ENCODE data around the gene CSMD2. TPM values are rescaled to one million over a fixed set of nuclear protein-coding genes. Genes with fewer than 3 reads are reported as not detected.
A peak's percentile ranks its signal among the peaks of the same experiment; 100 is the strongest.

Gene CSMD2
- total and polyA plus RNA-seq, 7 experiments from 2014 or later: 0.02 TPM; not detected in 6

DNA sequence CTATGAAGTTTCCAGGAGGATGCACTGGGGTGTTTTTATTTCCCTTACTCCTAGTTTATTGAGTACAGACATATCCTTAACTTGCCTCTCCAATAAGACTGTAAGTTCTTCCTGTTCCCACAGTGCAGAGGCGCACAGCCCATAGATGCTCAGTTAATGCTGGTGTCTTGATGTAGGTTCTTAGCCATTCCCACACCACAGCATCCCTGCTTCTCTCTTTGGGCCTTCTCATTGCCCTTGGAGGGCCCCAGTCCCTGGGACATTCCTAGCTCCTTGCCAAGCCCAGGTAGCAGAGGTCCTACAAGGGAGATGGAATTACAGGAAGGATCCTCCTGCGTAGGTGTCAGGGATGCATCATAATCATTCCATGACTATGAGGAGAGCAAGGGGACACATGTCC is 362.8 kb downstream of the CSMD2 start:
- no peak overlapping the region for H3K4me3 ChIP-seq (ENCODE audit: low read length)
- H3K27me3 ChIP-seq (ENCODE audit: control insufficient read depth in 2 of 2, insufficient read depth in 2 of 2, low read length in 2 of 2): no peaks in the 10 kb centered on the region
- H3K36me3 ChIP-seq (ENCODE audit: control insufficient read depth in 2 of 3, insufficient read depth in 3 of 3, low read length in 3 of 3): no peaks in the 10 kb centered on the region
- H3K4me1 ChIP-seq (ENCODE audit: control insufficient read depth in 2 of 2, insufficient read depth in 2 of 2, low read length in 2 of 2): no peaks in the 10 kb centered on the region
- Mint-ChIP-seq H3K27ac (no peak overlapping the region), H3K4me3 (no peak overlapping the region), H3K27me3 (peaks cover 4 to 14% (median 12%) of the 10 kb centered on the region in 5 donors), H3K4me1 (no peaks in the 10 kb centered on the region), H3K9me3 (peaks cover 1 to 35% (median 13%) of the 10 kb centered on the region in 11 donors), H3K36me3 (peaks cover 0 to 10% (median 0%) of the 10 kb centered on the region in 5 donors)
- ChIA-PET POLR2A (no interaction called here), CTCF (interaction anchor here (1.0 kb wide), 1 partner anchor 45 kb away, joined by 3 read pairs; no protein-coding TSS in a partner anchor)
- H3K27ac ChIP-seq (ENCODE audit: low read depth, low read length): no peak overlapping the region
- H3K9me3 ChIP-seq (ENCODE audit: control insufficient read depth in 2 of 3, low read length in 3 of 3): peaks cover 0 to 13% (median 0%) of the 10 kb centered on the region in 3 experiments
- no peak for DNase-seq
- intact Hi-C loops (cut with micrococcal nuclease): no loop called here
- no peak for ATAC-seq

GRCh38 chr1:33797849-33798248 is 367.2 kb downstream of the CSMD2 start:
- Histone ChIP-seq H3K4me3 (ENCODE audit: low read length) (no peak overlapping the region), H3K27me3 (ENCODE audit: control insufficient read depth in 2 of 2, insufficient read depth in 2 of 2, low read length in 2 of 2) (no peaks in the 10 kb centered on the region), H3K4me1 (ENCODE audit: control insufficient read depth in 2 of 2, insufficient read depth in 2 of 2, low read length in 2 of 2) (no peaks in the 10 kb centered on the region), H3K36me3 (ENCODE audit: control insufficient read depth in 2 of 3, insufficient read depth in 3 of 3, low read length in 3 of 3) (no peaks in the 10 kb centered on the region), H3K9me3 (ENCODE audit: control insufficient read depth in 2 of 3, low read length in 3 of 3) (peaks cover 0 to 27% (median 0%) of the 10 kb centered on the region in 3 experiments), H3K27ac (ENCODE audit: low read depth, low read length) (no peak overlapping the region)
- no peak for ATAC-seq
- no peak for DNase-seq
- POLR2A ChIA-PET: no interaction called here
- Mint-ChIP-seq H3K4me1 (no peaks in the 10 kb centered on the region), H3K4me3 (no peak overlapping the region), H3K9me3 (peaks cover 7 to 55% (median 19%) of the 10 kb centered on the region in 11 donors), H3K27me3 (peaks cover 0 to 31% (median 17%) of the 10 kb centered on the region in 5 donors), H3K36me3 (peaks cover 0 to 15% (median 0%) of the 10 kb centered on the region in 5 donors), H3K27ac (no peak overlapping the region)
- intact Hi-C loops (cut with micrococcal nuclease): no loop called here
- CTCF ChIA-PET: interaction anchor here (1.1 kb wide), 1 partner anchor 14 kb away, joined by 3 read pairs; no protein-coding TSS in a partner anchor

GRCh38 chr1:33792651-33793050 is 372.4 kb downstream of the CSMD2 start:
- Mint-ChIP-seq H3K4me1 (peaks cover 0 to 10% (median 0%) of the 10 kb centered on the region in 7 donors), H3K27ac (peak overlapping the region in 1 of 9 donors; percentile 28), H3K4me3 (no peak overlapping the region), H3K27me3 (peaks cover 0 to 17% (median 16%) of the 10 kb centered on the region in 5 donors), H3K36me3 (peaks cover 0 to 7% (median 0%) of the 10 kb centered on the region in 5 donors), H3K9me3 (peaks cover 0 to 40% (median 17%) of the 10 kb centered on the region in 11 donors)
- POLR2A ChIA-PET: no interaction called here
- ATAC-seq (no peak), DNase-seq (no peak)
- no peaks in the 10 kb centered on the region for H3K4me1 ChIP-seq (ENCODE audit: control insufficient read depth in 2 of 2, insufficient read depth in 2 of 2, low read length in 2 of 2)
- H3K27me3 ChIP-seq (ENCODE audit: control insufficient read depth in 2 of 2, insufficient read depth in 2 of 2, low read length in 2 of 2): no peaks in the 10 kb centered on the region
- H3K27ac ChIP-seq (ENCODE audit: low read depth, low read length): no peak overlapping the region
- H3K9me3 ChIP-seq (ENCODE audit: control insufficient read depth in 2 of 3, low read length in 3 of 3): peaks cover 0 to 18% (median 0%) of the 10 kb centered on the region in 3 experiments
- no peak overlapping the region for H3K4me3 ChIP-seq (ENCODE audit: low read length)
- no peaks in the 10 kb centered on the region for H3K36me3 ChIP-seq (ENCODE audit: control insufficient read depth in 2 of 3, insufficient read depth in 3 of 3, low read length in 3 of 3)
- CTCF ChIA-PET: no interaction called here
- intact Hi-C loops (cut with micrococcal nuclease): no loop called here

GRCh38 chr1:33792216-33792615 is 372.8 kb downstream of the CSMD2 start:
- ATAC-seq: no peak
- Histone ChIP-seq H3K27ac (ENCODE audit: low read depth, low read length) (no peak overlapping the region), H3K4me3 (ENCODE audit: low read length) (no peak overlapping the region), H3K9me3 (ENCODE audit: control insufficient read depth in 2 of 3, low read length in 3 of 3) (peaks cover 0 to 13% (median 0%) of the 10 kb centered on the region in 3 experiments), H3K4me1 (ENCODE audit: control insufficient read depth in 2 of 2, insufficient read depth in 2 of 2, low read length in 2 of 2) (no peaks in the 10 kb centered on the region), H3K36me3 (ENCODE audit: control insufficient read depth in 2 of 3, insufficient read depth in 3 of 3, low read length in 3 of 3) (no peaks in the 10 kb centered on the region), H3K27me3 (ENCODE audit: control insufficient read depth in 2 of 2, insufficient read depth in 2 of 2, low read length in 2 of 2) (no peaks in the 10 kb centered on the region)
- peaks cover 0 to 17% (median 16%) of the 10 kb centered on the region in 5 donors for H3K27me3 Mint-ChIP-seq
- ChIA-PET CTCF (no interaction called here), POLR2A (no interaction called here)
- H3K4me3 Mint-ChIP-seq: no peak overlapping the region
- no peak for DNase-seq
- H3K36me3 Mint-ChIP-seq: peaks cover 0 to 5% (median 0%) of the 10 kb centered on the region in 5 donors
- no peak overlapping the region for H3K27ac Mint-ChIP-seq
- H3K9me3 Mint-ChIP-seq: peaks cover 0 to 36% (median 16%) of the 10 kb centered on the region in 11 donors
- peaks cover 0 to 10% (median 0%) of the 10 kb centered on the region in 7 donors for H3K4me1 Mint-ChIP-seq
- intact Hi-C loops (cut with micrococcal nuclease): no loop called here

DNA sequence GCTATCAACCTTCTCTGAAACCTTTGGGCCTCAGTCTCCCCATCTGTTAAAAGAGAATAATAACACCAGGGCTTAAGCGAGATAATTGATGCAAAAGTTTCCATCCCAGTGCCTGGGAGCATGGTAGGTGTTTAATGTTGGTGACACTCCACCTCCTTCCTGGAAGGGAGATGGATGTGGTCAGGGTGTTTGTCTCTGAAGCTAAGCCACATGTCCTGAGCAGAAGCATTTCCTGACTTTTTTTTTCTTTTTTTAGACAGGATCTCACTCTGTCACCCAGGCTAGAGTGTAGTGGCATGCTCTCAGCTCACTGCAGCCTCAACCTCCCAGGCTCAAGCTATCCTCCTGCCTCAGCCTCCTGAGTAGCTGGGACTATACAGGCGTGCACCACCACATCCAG is 373.8 kb downstream of the CSMD2 start:
- peaks cover 0 to 10% (median 0%) of the 10 kb centered on the region in 7 donors for H3K4me1 Mint-ChIP-seq
- Histone ChIP-seq H3K27ac (ENCODE audit: low read depth, low read length) (no peak overlapping the region), H3K4me1 (ENCODE audit: control insufficient read depth in 2 of 2, insufficient read depth in 2 of 2, low read length in 2 of 2) (no peaks in the 10 kb centered on the region), H3K9me3 (ENCODE audit: control insufficient read depth in 2 of 3, low read length in 3 of 3) (peaks cover 0 to 11% (median 0%) of the 10 kb centered on the region in 3 experiments), H3K36me3 (ENCODE audit: control insufficient read depth in 2 of 3, insufficient read depth in 3 of 3, low read length in 3 of 3) (no peaks in the 10 kb centered on the region), H3K4me3 (ENCODE audit: low read length) (no peak overlapping the region), H3K27me3 (ENCODE audit: control insufficient read depth in 2 of 2, insufficient read depth in 2 of 2, low read length in 2 of 2) (no peaks in the 10 kb centered on the region)
- ChIA-PET POLR2A (no interaction called here), CTCF (no interaction called here)
- H3K4me3 Mint-ChIP-seq: no peak overlapping the region
- ATAC-seq (no peak), DNase-seq (no peak)
- peaks cover 0 to 4% (median 0%) of the 10 kb centered on the region in 5 donors for H3K36me3 Mint-ChIP-seq
- intact Hi-C loops (cut with micrococcal nuclease): no loop called here
- H3K9me3 Mint-ChIP-seq: peaks cover 0 to 26% (median 12%) of the 10 kb centered on the region in 11 donors
- H3K27me3 Mint-ChIP-seq: peaks cover 4 to 23% (median 16%) of the 10 kb centered on the region in 5 donors
- no peak overlapping the region for H3K27ac Mint-ChIP-seq

- no peak overlapping the region for H3K27ac ChIP-seq (ENCODE audit: low read depth, low read length)
- H3K27me3 ChIP-seq (ENCODE audit: control insufficient read depth in 2 of 2, insufficient read depth in 2 of 2, low read length in 2 of 2): no peaks in the 10 kb centered on the region
- H3K4me1 Mint-ChIP-seq: peaks cover 0 to 10% (median 0%) of the 10 kb centered on the region in 7 donors
- intact Hi-C loops (cut with micrococcal nuclease): no loop called here
- ATAC-seq (no peak), DNase-seq (no peak)
- H3K4me1 ChIP-seq (ENCODE audit: control insufficient read depth in 2 of 2, insufficient read depth in 2 of 2, low read length in 2 of 2): no peaks in the 10 kb centered on the region
- peaks cover 0 to 4% (median 0%) of the 10 kb centered on the region in 5 donors for H3K36me3 Mint-ChIP-seq
- CTCF ChIA-PET: no interaction called here
- H3K27ac Mint-ChIP-seq: no peak overlapping the region
- H3K4me3 ChIP-seq (ENCODE audit: low read length): no peak overlapping the region
- H3K4me3 Mint-ChIP-seq: no peak overlapping the region
- peaks cover 0 to 5% (median 0%) of the 10 kb centered on the region in 3 experiments for H3K9me3 ChIP-seq (ENCODE audit: control insufficient read depth in 2 of 3, low read length in 3 of 3)
- peaks cover 0 to 19% (median 10%) of the 10 kb centered on the region in 11 donors for H3K9me3 Mint-ChIP-seq
- POLR2A ChIA-PET: no interaction called here
- peaks cover 11 to 30% (median 16%) of the 10 kb centered on the region in 5 donors for H3K27me3 Mint-ChIP-seq
- no peaks in the 10 kb centered on the region for H3K36me3 ChIP-seq (ENCODE audit: control insufficient read depth in 2 of 3, insufficient read depth in 3 of 3, low read length in 3 of 3)
These were observed 374.5 kb downstream of the CSMD2 start for GRCh38 chr1:33790577-33790976.

GRCh38 chr1:33784876-33785275 is 380.2 kb downstream of the CSMD2 start:
- Mint-ChIP-seq H3K4me1 (no peaks in the 10 kb centered on the region), H3K27me3 (peaks cover 11 to 48% (median 15%) of the 10 kb centered on the region in 5 donors), H3K36me3 (no peaks in the 10 kb centered on the region), H3K4me3 (no peak overlapping the region), H3K9me3 (peaks cover 0 to 9% (median 0%) of the 10 kb centered on the region in 11 donors), H3K27ac (no peak overlapping the region)
- Histone ChIP-seq H3K27ac (ENCODE audit: low read depth, low read length) (no peak overlapping the region), H3K36me3 (ENCODE audit: control insufficient read depth in 2 of 3, insufficient read depth in 3 of 3, low read length in 3 of 3) (no peaks in the 10 kb centered on the region), H3K4me1 (ENCODE audit: control insufficient read depth in 2 of 2, insufficient read depth in 2 of 2, low read length in 2 of 2) (no peaks in the 10 kb centered on the region), H3K27me3 (ENCODE audit: control insufficient read depth in 2 of 2, insufficient read depth in 2 of 2, low read length in 2 of 2) (no peaks in the 10 kb centered on the region), H3K9me3 (ENCODE audit: control insufficient read depth in 2 of 3, low read length in 3 of 3) (no peaks in the 10 kb centered on the region), H3K4me3 (ENCODE audit: low read length) (no peak overlapping the region)
- intact Hi-C loops (cut with micrococcal nuclease): no loop called here
- ATAC-seq: no peak
- POLR2A ChIA-PET: no interaction called here
- CTCF ChIA-PET: no interaction called here
- DNase-seq: no peak
